HEK293T (cell line): Measurements from ENCODE around the gene PPM1J.

Experiments
- CTCF ChIA-PET: fragments of 350-600 bp; formaldehyde crosslinking; extraction: SDS; loops from one replicate; lab custom pipeline; 2021; ENCODE audit warnings: antibody characterized with exemption, inconsistent platforms; lab: Yijun Ruan, JAX
- POLR2A ChIA-PET: fragments of 350-600 bp; formaldehyde crosslinking; extraction: SDS; loops from one replicate; lab custom pipeline; 2020; ENCODE audit warnings: antibody characterized with exemption, inconsistent platforms; lab: Yijun Ruan, JAX
- DNase-seq: peaks from one replicate; pipeline ENCODE4 v3.0.0; 2012; ENCODE audit warnings: mixed read lengths; ENCODE audit errors: extremely low spot score
- ARNT ChIP-seq: fragments of 450-650 bp; IDR thresholded peaks from 2 replicates; pipeline ENCODE4 v1.6.1; 2017; ENCODE audit warnings: mild to moderate bottlenecking
- BHLHE40 ChIP-seq: fragments of 450-650 bp; IDR thresholded peaks from 2 replicates; pipeline ENCODE4 v1.6.1; 2016; ENCODE audit warnings: mild to moderate bottlenecking, moderate library complexity, borderline replicate concordance
- CTBP1 ChIP-seq: fragments of 450-650 bp; IDR thresholded peaks from 2 replicates; pipeline ENCODE4 v1.6.1; 2016; ENCODE audit warnings: borderline replicate concordance
- ELF4 ChIP-seq: fragments of 450-650 bp; IDR thresholded peaks from 2 replicates; pipeline ENCODE4 v1.6.1; 2017; ENCODE audit warnings: antibody characterized with exemption
- FOXA1 ChIP-seq: fragments of 450-650 bp; IDR thresholded peaks from 2 replicates; pipeline ENCODE4 v1.6.1; 2016; ENCODE audit warnings: mild to moderate bottlenecking
- FOXK2 ChIP-seq: fragments of 450-650 bp; IDR thresholded peaks from 2 replicates; pipeline ENCODE4 v1.6.1; 2016; ENCODE audit warnings: mild to moderate bottlenecking
- FOXM1 ChIP-seq: fragments of 450-650 bp; IDR thresholded peaks from 2 replicates; pipeline ENCODE4 v1.6.1; 2017; ENCODE audit warnings: mild to moderate bottlenecking, borderline replicate concordance
- HDGF ChIP-seq: fragments of 450-650 bp; IDR thresholded peaks from 2 replicates; pipeline ENCODE4 v1.6.1; 2017; ENCODE audit warnings: antibody characterized with exemption, borderline replicate concordance
- L3MBTL2 ChIP-seq: fragments of 450-650 bp; conservative IDR thresholded peaks from 2 replicates; pipeline ENCODE4 v1.6.1; 2016; ENCODE audit warnings: mild to moderate bottlenecking
- LEF1 ChIP-seq: fragments of 450-650 bp; IDR thresholded peaks from 2 replicates; pipeline ENCODE4 v1.6.1; 2017; ENCODE audit warnings: mild to moderate bottlenecking, borderline replicate concordance
- NFRKB ChIP-seq: fragments of 450-650 bp; IDR thresholded peaks from 2 replicates; pipeline ENCODE4 v1.6.1; 2016; ENCODE audit warnings: mild to moderate bottlenecking, moderate library complexity
- SP1 ChIP-seq: fragments of 450-650 bp; IDR thresholded peaks from 2 replicates; pipeline ENCODE4 v1.6.1; 2017
- SUZ12 ChIP-seq: fragments of 450-650 bp; IDR thresholded peaks from 2 replicates; pipeline ENCODE4 v1.6.1; 2016; ENCODE audit warnings: mild to moderate bottlenecking
- TARDBP ChIP-seq: fragments of 450-650 bp; IDR thresholded peaks from 2 replicates; pipeline ENCODE4 v1.6.1; 2016
- ZNF384 ChIP-seq: fragments of 450-650 bp; IDR thresholded peaks from 2 replicates; pipeline ENCODE4 v1.6.1; 2016
- TF ChIP-seq, protein P1 (sequence below): fragments of 450-650 bp; IDR thresholded peaks from 2 replicates; pipeline ENCODE4 v1.6.1; 2016

The PPM1J gene

DNA sequence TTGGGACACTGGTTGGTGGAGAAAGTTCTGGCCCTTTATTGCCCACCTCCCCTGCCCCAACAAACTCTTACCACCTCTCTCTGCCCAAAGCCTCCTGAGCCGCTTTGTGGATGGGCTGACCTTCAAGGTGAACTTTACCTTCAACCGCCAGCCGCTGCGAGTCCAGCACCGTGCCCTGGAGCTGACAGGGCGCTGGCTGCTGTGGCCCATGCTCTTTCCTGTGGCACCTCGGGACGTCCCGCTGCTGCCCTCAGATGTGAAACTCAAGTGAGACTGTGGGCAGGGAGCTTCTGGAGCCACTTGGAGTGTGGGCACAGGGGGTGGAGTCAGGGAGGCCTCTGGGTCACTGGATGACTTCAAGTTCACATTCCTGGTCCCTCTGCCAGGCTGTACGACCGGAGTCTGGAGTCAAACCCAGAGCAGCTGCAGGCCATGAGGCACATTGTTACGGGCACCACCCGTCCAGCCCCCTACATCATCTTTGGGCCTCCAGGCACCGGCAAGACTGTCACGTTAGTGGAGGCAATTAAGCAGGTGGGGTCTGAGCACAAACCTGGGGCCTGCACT is 20.7 kb downstream of the PPM1J start:
- no peak for TF ChIP-seq SUZ12
- no peak for TF ChIP-seq ARNT
- no peak for TF ChIP-seq FOXK2
- TF ChIP-seq FOXM1, result no peak
- TF ChIP-seq HDGF, result no peak
- no peak for TF ChIP-seq FOXA1
- POLR2A ChIA-PET, result interaction anchor here (1.0 kb wide), 1 partner anchor 8 kb away, joined by 4 read pairs; no protein-coding TSS in a partner anchor
- CTCF ChIA-PET, result no interaction called here

DNA sequence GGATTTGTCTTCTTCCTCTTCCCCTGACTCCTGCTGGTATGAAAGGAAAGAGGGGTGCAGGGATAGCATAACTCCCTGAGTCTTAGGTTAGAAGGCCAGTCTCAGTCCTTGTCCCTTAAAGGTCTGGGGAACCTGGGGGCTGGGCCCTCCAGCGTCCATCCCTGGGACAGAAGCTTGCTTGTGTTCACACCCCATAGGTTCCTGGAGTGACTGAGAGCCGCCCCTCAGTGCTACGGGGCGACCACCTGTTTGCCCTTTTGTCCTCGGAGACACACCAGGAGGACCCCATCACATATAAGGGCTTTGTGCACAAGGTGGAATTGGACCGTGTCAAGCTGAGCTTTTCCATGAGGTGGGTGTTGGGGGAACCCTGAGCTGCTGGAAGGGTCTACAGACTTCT is 21.3 kb downstream of the PPM1J start:
- TF ChIP-seq SUZ12, result no peak
- no peak for TF ChIP-seq TARDBP
- no peak for TF ChIP-seq FOXK2
- no peak for TF ChIP-seq L3MBTL2
- no peak for TF ChIP-seq HDGF
- TF ChIP-seq FOXM1, result no peak
- TF ChIP-seq ZNF384, result no peak
- no peak for TF ChIP-seq ARNT
- no peak for TF ChIP-seq CTBP1
- TF ChIP-seq SP1, result no peak
- TF ChIP-seq FOXA1, result no peak
- DNase-seq, result no peak
- ChIA-PET POLR2A (interaction anchor here (1.0 kb wide), 1 partner anchor 9 kb away, joined by 4 read pairs; no protein-coding TSS in a partner anchor), CTCF (no interaction called here)

More for the DNA sequence above, 20.7 kb downstream of the PPM1J start:
- no peak for DNase-seq

DNA sequence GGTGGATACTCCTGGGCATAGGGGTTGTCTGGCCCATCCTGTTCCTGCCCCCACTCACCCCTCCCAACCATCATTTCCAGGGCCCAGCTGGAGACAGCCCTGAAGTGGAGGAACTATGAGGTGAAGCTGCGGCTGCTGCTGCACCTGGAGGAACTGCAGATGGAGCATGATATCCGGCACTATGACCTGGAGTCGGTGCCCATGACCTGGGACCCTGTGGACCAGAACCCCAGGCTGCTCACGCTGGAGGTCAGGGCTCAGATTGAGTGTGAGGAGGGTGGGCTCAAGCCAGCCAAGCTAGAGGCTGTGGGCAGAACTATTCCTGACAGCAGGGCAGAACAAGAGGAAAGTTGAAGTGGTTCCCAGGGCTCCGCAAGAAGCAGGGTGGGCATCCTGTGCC is 22.5 kb downstream of the PPM1J start:
- POLR2A ChIA-PET, result no interaction called here
- no peak for DNase-seq
- TF ChIP-seq SP1 (no peak), FOXA1 (no peak), CTBP1 (no peak), TARDBP (no peak), ZNF384 (no peak), SUZ12 (no peak), LEF1 (no peak), ARNT (no peak), FOXM1 (no peak)
- CTCF ChIA-PET, result no interaction called here

DNA sequence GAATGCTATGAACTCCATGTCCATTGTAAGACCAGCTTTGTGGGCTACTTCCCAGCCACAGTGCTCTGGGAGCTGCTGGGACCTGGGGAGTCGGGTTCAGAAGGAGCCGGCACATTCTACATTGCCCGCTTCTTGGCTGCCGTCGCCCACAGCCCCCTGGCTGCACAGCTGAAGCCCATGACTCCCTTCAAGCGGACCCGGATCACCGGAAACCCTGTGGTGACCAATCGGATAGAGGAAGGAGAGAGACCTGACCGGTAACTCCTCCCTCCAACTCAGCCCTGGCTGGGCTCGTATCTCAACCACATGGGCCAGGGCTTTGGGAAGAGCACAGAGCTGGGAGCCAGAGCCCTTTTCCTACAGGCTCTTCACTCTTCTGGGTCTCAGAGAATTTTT is 25.3 kb downstream of the PPM1J start:
- TF ChIP-seq FOXM1 (no peak), ZNF384 (no peak), ARNT (no peak), L3MBTL2 (no peak), CTBP1 (no peak), BHLHE40 (no peak), SP1 (no peak), HDGF (no peak), SUZ12 (no peak), TARDBP (no peak), FOXA1 (no peak), ELF4 (no peak), NFRKB (no peak), LEF1 (no peak), FOXK2 (no peak)
- TF ChIP-seq, protein P1, sequence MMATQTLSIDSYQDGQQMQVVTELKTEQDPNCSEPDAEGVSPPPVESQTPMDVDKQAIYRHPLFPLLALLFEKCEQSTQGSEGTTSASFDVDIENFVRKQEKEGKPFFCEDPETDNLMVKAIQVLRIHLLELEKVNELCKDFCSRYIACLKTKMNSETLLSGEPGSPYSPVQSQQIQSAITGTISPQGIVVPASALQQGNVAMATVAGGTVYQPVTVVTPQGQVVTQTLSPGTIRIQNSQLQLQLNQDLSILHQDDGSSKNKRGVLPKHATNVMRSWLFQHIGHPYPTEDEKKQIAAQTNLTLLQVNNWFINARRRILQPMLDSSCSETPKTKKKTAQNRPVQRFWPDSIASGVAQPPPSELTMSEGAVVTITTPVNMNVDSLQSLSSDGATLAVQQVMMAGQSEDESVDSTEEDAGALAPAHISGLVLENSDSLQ, result no peak
- no peak for DNase-seq
- POLR2A ChIA-PET, result interaction anchor here (1.4 to 2.3 kb wide), 2 partner anchors 10 to 15 kb away, joined by 5 to 11 read pairs; partner anchors contain the start of gene MOV10
- CTCF ChIA-PET, result interaction anchor here (0.8 to 1.5 kb wide), 3 partner anchors 10 to 30 kb away, joined by 3 to 4 read pairs (median 3); partner anchors contain the start of gene MOV10

DNA sequence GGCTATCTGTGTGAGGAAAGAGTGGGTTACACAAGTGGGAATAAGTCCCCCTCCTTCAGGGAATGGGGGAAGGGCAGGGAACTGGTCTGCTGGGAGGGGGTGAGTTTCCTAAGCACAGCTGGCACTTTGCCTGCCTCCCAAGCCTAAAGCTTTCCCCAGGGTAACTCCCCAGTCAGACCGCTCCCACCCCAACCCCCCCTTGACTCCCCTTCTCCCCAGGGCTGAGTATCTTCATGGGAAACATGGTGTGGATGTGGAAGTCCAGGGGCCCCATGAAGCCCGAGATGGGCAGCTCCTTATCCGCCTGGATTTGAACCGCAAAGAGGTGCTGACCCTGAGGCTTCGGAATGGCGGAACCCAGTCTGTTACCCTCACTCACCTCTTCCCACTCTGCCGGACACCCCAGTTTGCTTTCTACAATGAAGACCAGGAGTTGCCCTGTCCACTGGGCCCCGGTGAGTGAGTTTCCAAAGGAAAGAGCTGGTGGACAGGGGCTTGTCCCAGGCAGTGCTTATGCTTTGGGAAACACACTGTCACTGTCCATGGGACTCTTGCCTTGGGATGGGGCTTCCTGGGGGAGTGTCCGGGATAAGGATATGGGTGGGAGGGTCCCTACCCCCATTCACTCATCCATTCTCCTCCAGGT is 25.8 kb downstream of the PPM1J start:
- CTCF ChIA-PET, result interaction anchor here (0.8 to 1.5 kb wide), 3 partner anchors 11 to 31 kb away, joined by 3 to 4 read pairs (median 3); partner anchors contain the start of gene MOV10
- DNase-seq, result no peak
- POLR2A ChIA-PET, result interaction anchor here (0.6 to 2.3 kb wide), 3 partner anchors 11 to 16 kb away, joined by 3 to 11 read pairs (median 5); partner anchors contain the start of gene MOV10
- no peak for TF ChIP-seq ZNF384
- TF ChIP-seq SP1, result no peak
- TF ChIP-seq NFRKB, result no peak
- no peak for TF ChIP-seq LEF1
- no peak for TF ChIP-seq ELF4
- TF ChIP-seq FOXM1, result no peak
- no peak for TF ChIP-seq SUZ12
- no peak for TF ChIP-seq CTBP1
- TF ChIP-seq, protein P1, result no peak
- no peak for TF ChIP-seq ARNT
- no peak for TF ChIP-seq BHLHE40
- no peak for TF ChIP-seq TARDBP
- no peak for TF ChIP-seq HDGF
- no peak for TF ChIP-seq FOXA1

DNA sequence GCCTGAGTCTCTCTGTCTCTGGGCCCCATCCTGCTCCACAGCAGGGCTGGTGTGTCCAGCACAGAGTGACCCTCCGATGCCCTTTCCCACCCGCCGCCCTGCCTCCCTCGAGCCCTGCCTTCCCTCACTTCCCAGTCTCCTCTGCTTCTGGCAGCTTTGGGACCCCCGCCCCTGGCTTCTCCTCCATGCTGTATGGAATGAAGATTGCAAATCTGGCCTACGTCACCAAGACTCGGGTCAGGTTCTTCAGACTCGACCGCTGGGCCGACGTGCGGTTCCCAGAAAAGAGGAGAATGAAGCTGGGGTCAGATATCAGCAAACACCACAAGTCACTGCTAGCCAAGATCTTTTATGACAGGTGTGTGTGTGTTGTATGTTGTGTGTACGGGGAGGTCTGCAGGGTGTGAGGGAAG is 26.3 kb downstream of the PPM1J start:
- TF ChIP-seq ELF4, result no peak
- TF ChIP-seq BHLHE40, result no peak
- no peak for TF ChIP-seq SUZ12
- no peak for TF ChIP-seq LEF1
- no peak for TF ChIP-seq ZNF384
- ChIA-PET CTCF (interaction anchor here (1.0 to 1.5 kb wide), 2 partner anchors 11 to 14 kb away, joined by 3 to 4 read pairs; partner anchors contain the start of gene MOV10), POLR2A (interaction anchor here (0.6 to 2.3 kb wide), 3 partner anchors 11 to 16 kb away, joined by 3 to 11 read pairs (median 5); partner anchors contain the start of gene MOV10)
- DNase-seq, result no peak
